Measurements from ENCODE around the gene NRXN3. TPM values are rescaled to one million over a fixed set of nuclear protein-coding genes. Genes with fewer than 3 reads are reported as not detected.

The NRXN3 gene
- total and polyA plus RNA-seq, 2 experiments from 2014 or later: 1.0 to 1.8 TPM

DNA sequence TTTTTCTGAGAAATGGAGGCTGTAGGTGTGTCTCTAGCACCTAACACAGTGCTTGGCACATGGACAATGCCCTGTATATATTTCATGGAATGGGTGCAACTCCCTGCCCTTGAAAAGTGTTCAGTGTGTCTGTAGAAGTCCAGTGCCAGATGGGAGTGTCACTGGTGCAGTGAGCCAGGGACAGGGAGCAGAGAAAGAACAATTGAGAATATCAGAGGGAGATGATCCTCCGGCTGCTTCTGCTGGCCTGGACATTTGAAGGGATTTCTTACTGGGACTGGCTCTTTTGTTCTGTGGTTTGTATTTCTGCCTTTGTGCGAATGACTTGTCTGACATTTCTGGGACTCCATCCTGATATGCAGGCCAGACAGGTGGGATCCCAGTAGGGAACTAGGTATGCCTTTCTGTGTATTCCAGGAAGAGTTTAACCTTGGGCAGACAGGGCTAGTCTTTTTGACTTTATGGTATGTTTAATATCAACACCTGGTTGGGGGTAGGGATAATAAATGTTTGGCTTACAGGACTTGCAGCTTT lies 328.0 kb downstream of the NRXN3 start:
- no peak overlapping the region for H3K27ac ChIP-seq (ENCODE audit: low read depth)
- no peak overlapping the region for H3K4me3 ChIP-seq
- no peaks in the 10 kb centered on the region for H3K4me1 ChIP-seq (ENCODE audit: insufficient read depth)
- DNase-seq (ENCODE audit: low spot score) (no peak), ATAC-seq (no peak)
- no peaks in the 10 kb centered on the region for H3F3A ChIP-seq (replicated peaks; ENCODE audit: low read depth)
- TF ChIP-seq POLR2AphosphoS5 (IDR thresholded peaks at IDR 0.05; ENCODE audit: low read depth) (no peak), ZNF331 (CRISPR knock-in tag; IDR thresholded peaks at IDR 0.05; ENCODE audit: low read depth) (no peak), JUNB (IDR thresholded peaks at IDR 0.05; ENCODE audit: unreplicated experiment) (no peak)
- TF ChIP-seq, protein P1, sequence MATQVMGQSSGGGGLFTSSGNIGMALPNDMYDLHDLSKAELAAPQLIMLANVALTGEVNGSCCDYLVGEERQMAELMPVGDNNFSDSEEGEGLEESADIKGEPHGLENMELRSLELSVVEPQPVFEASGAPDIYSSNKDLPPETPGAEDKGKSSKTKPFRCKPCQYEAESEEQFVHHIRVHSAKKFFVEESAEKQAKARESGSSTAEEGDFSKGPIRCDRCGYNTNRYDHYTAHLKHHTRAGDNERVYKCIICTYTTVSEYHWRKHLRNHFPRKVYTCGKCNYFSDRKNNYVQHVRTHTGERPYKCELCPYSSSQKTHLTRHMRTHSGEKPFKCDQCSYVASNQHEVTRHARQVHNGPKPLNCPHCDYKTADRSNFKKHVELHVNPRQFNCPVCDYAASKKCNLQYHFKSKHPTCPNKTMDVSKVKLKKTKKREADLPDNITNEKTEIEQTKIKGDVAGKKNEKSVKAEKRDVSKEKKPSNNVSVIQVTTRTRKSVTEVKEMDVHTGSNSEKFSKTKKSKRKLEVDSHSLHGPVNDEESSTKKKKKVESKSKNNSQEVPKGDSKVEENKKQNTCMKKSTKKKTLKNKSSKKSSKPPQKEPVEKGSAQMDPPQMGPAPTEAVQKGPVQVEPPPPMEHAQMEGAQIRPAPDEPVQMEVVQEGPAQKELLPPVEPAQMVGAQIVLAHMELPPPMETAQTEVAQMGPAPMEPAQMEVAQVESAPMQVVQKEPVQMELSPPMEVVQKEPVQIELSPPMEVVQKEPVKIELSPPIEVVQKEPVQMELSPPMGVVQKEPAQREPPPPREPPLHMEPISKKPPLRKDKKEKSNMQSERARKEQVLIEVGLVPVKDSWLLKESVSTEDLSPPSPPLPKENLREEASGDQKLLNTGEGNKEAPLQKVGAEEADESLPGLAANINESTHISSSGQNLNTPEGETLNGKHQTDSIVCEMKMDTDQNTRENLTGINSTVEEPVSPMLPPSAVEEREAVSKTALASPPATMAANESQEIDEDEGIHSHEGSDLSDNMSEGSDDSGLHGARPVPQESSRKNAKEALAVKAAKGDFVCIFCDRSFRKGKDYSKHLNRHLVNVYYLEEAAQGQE (IDR thresholded peaks at IDR 0.05; ENCODE audit: unreplicated experiment): no peak
- no peak overlapping the region for H2AFZ ChIP-seq
- Mint-ChIP-seq H3K4me1 (no peaks in the 10 kb centered on the region), H3K36me3 (ENCODE audit: low read depth) (peaks cover 2% of the 10 kb centered on the region; the same call in 1 of the 3 replicates), H3K27ac (no peak overlapping the region), H3K4me3 (no peak overlapping the region), H3K9me3 (0 out of 3 replicates have a peak, but pooled peaks cover 4% of the 10 kb centered on the region), H3K27me3 (ENCODE audit: insufficient read depth, low read depth, poor library complexity) (no peaks in the 10 kb centered on the region)
- H3K4me2 ChIP-seq: no peak overlapping the region
- no peaks in the 10 kb centered on the region for H3K79me2 ChIP-seq (replicated peaks; ENCODE audit: insufficient read depth)
- H3K27me3 ChIP-seq (ENCODE audit: insufficient read depth): no peaks in the 10 kb centered on the region
- H3K9me2 ChIP-seq (ENCODE audit: insufficient read depth): no peaks in the 10 kb centered on the region
- no peaks in the 10 kb centered on the region for H4K20me1 ChIP-seq (replicated peaks; ENCODE audit: insufficient read depth)
- H3K36me3 ChIP-seq (ENCODE audit: insufficient read depth): no peaks in the 10 kb centered on the region; the same call in 1 of the 2 replicates

DNA sequence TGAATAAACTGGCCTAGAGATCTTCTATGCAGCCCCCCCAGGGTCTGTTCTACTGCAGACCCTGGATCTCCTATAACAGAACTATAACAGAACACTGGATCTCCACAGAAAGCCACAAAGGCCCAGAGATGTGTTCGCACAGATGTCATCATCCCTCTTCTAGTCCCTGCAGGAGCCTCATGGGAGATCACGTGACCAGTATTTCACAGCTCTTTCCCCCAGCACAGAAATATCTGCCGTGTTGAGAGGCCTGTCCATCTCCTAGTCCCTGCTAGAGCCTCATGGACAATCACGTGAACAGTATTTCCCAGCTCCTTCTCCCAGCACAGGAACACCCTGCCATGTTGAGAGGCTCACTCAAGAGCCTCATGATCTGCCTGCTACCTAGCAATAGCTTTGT lies 331.7 kb downstream of the NRXN3 start:
- DNase-seq (ENCODE audit: low spot score) (no peak), ATAC-seq (no peak)
- Mint-ChIP-seq H3K9me3 (0 out of 3 replicates have a peak, but pooled peaks cover 4% of the 10 kb centered on the region), H3K36me3 (ENCODE audit: low read depth) (peaks cover 2% of the 10 kb centered on the region; the same call in 1 of the 3 replicates), H3K27ac (no peak overlapping the region), H3K4me1 (no peaks in the 10 kb centered on the region), H3K27me3 (ENCODE audit: insufficient read depth, low read depth, poor library complexity) (no peaks in the 10 kb centered on the region), H3K4me3 (no peak overlapping the region)
- Histone ChIP-seq H3K4me3 (no peak overlapping the region), H3F3A (replicated peaks; ENCODE audit: low read depth) (no peaks in the 10 kb centered on the region), H3K36me3 (ENCODE audit: insufficient read depth) (no peaks in the 10 kb centered on the region), H3K9me2 (ENCODE audit: insufficient read depth) (no peaks in the 10 kb centered on the region), H2AFZ (no peak overlapping the region), H3K4me2 (no peak overlapping the region), H3K27me3 (ENCODE audit: insufficient read depth) (no peaks in the 10 kb centered on the region), H4K20me1 (replicated peaks; ENCODE audit: insufficient read depth) (no peaks in the 10 kb centered on the region), H3K4me1 (ENCODE audit: insufficient read depth) (no peaks in the 10 kb centered on the region), H3K79me2 (replicated peaks; ENCODE audit: insufficient read depth) (no peaks in the 10 kb centered on the region), H3K27ac (ENCODE audit: low read depth) (no peak overlapping the region)
- TF ChIP-seq STAT1 (IDR thresholded peaks at IDR 0.05; ENCODE audit: unreplicated experiment) (no peak), EZH2 (IDR thresholded peaks at IDR 0.05; ENCODE audit: low read depth, unreplicated experiment) (no peak)

DNA sequence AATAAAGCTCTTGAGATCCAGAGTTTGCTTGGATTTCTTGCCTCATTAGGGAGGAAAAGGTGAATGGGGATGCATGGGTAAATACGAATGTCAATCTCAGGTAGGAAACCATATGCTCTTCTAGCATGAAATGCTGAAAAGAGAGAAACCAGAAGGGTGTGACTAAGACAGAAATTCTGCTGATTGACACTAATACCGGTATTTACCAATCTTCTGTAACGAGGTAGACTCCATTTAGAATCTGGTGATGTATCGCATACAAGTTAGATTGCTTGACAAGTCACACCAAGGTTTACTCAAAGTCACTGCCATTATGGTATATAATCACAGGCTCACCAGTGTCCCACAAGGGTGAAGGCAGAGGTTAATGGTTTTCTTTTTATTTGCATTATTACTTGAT lies 337.9 kb downstream of the NRXN3 start:
- peaks cover 2% of the 10 kb centered on the region for H3K27me3 Mint-ChIP-seq (ENCODE audit: insufficient read depth, low read depth, poor library complexity)
- Histone ChIP-seq H3F3A (replicated peaks; ENCODE audit: low read depth) (no peaks in the 10 kb centered on the region), H3K9me2 (ENCODE audit: insufficient read depth) (no peaks in the 10 kb centered on the region), H3K4me1 (ENCODE audit: insufficient read depth) (no peaks in the 10 kb centered on the region), H3K4me3 (no peak overlapping the region), H3K79me2 (replicated peaks; ENCODE audit: insufficient read depth) (no peaks in the 10 kb centered on the region), H2AFZ (no peak overlapping the region), H4K20me1 (replicated peaks; ENCODE audit: insufficient read depth) (no peaks in the 10 kb centered on the region), H3K27ac (ENCODE audit: low read depth) (no peak overlapping the region), H3K27me3 (ENCODE audit: insufficient read depth) (no peaks in the 10 kb centered on the region), H3K4me2 (no peak overlapping the region), H3K36me3 (ENCODE audit: insufficient read depth) (no peaks in the 10 kb centered on the region)
- no peak overlapping the region for H3K4me3 Mint-ChIP-seq
- ATAC-seq (no peak), DNase-seq (ENCODE audit: low spot score) (no peak)
- no peak overlapping the region for H3K27ac Mint-ChIP-seq
- no peaks in the 10 kb centered on the region for H3K36me3 Mint-ChIP-seq (ENCODE audit: low read depth)
- no peaks in the 10 kb centered on the region for H3K9me3 Mint-ChIP-seq
- H3K4me1 Mint-ChIP-seq: no peaks in the 10 kb centered on the region
- no peak for TF ChIP-seq EZH2phosphoT487 (IDR thresholded peaks at IDR 0.05; ENCODE audit: unreplicated experiment)
- no peak for TF ChIP-seq STAT1 (IDR thresholded peaks at IDR 0.05; ENCODE audit: unreplicated experiment)

Data from GM23338 (cell line).